Fibroblast of lung (primary cell): Measurements from ENCODE around the gene IL36RN.

Source experiments
- CTCF ChIP-seq, 2 donors: IDR thresholded peaks in 1 of 2; conservative IDR thresholded peaks in 1 of 2; 1 replicate in 1 of 2; 2 replicates in 1 of 2; pipeline ENCODE4 v1.5.1; 2011 to 2012; ENCODE audit warnings: low read length in 2 of 2, control low read depth in 1 of 2, inconsistent platforms in 1 of 2, low read depth in 1 of 2, mild to moderate bottlenecking in 1 of 2
- EZH2 ChIP-seq: IDR thresholded peaks from 2 replicates; pipeline ENCODE4 v1.5.1; 2012; ENCODE audit warnings: low read length, control low read depth, mild to moderate bottlenecking; ENCODE audit errors: missing control alignments

DNA sequence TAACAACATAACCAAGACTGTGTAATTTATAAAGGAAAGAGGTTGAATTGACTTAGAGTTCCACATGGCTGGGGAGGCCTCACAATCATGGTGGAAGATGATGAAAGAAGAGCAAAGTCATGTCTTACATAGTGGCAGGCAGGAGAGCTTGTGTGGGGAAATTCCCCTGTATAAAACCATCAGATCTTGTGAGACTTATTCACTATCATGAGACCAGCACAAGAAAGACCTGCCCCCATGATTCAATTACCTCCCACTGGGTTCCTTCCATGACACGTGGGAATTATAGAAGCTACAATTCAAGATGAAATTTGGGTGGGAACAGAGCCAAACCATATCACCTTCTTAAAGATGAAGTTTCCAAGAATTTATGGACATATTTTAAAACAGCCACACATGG, 2.5 kb upstream of the IL36RN start:
- TF ChIP-seq CTCF (conservative IDR thresholded peaks at IDR 0.05 in 1 of 2, IDR thresholded peaks at IDR 0.05 in 1 of 2; ENCODE audit: low read depth in 1 of 2, low read length in 2 of 2): no peak
- TF ChIP-seq EZH2: no peak
